IPS-18c (cell line): ENCODE data around the gene PRELP.

Experiments used
- H3K4me3 ChIP-seq: 2 replicates; pipeline ENCODE4 v1.7.0; 2013; ENCODE audit warnings: low read depth, mild to moderate bottlenecking, low read length, moderate library complexity; ENCODE audit not compliant: insufficient read depth
- H3K9me3 ChIP-seq: one replicate; pipeline ENCODE4 v1.6.1; 2013; ENCODE audit warnings: mild to moderate bottlenecking, low read length, moderate library complexity; ENCODE audit not compliant: control insufficient read depth, insufficient read depth

Gene PRELP

DNA sequence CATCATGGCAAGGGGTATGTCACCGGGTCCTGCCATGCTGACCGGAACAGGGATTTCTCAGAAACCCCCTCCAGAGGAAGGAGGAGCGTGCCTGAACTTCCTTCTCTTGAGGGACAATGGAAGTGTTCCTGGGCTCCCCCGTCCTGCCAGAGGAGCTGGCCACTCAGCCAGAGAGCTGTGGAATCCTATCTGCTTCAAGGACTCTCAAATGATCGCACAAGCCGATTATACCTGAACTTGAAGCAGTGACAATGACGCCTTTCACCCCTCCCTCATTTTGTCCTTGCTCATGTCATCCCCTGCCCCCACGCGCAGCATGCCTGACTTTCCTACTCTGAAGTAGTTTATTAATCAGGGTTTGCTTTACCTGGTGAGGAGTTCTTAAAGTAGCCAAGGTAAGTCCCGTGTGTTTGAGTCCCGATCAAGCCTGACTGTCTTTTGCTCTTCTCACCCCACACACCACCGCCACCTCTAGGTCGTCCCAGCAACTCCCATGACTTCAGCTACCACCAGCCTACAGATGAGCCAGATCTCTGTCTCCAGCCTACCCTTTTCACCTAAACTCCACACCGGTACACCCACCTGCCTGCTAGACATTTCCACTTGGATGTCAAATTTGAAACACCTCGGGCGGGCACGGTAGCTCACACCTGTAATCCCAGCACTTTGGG is 25.0 kb upstream of the PRELP start:
- Histone ChIP-seq H3K9me3 (peaks cover 2% of the 10 kb centered on the region), H3K4me3 (no peak overlapping the region)

DNA sequence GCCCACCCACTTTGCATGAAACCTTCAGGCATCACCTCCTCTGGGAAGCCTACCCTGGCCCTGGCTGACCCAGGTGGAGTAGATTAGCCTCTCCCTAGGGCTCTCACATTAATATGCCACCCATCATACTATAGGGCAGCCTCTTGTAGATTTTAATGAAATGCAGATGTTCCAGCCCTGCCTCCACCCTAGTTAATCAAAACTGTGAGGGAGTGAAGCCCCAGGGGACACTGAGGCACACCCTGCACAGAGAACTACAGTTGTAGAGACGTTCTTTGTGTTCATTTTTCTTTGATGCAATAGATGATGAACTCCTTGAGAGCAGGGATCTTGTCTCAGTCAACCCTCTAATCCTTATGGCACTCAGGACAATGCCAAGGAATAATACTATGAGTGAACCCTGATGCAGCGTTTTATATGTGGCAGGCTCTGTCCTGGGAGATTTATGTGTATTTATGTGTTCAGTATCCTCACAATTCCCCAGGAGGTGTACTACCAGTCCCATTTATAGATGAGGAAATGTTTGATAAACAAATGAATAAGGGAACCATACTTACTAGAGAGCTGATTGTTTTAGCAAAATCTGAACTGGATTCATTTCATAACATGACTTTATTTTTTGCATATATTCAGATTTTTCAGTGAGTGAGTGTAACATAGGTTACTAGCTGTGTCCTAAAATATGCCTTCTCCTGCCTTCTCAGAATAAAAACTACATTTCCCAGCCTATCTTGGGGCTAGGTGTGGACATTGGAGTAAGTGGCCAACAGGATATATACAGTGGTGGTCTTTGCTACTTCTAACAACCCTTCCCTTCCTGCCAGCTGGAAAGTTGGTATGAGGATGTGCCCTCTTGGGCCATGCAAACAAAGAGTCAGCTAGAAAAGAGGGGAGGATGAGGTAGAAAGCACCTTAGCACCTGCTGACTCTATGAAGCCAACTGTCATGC is 23.5 kb upstream of the PRELP start:
- Histone ChIP-seq H3K9me3 (peaks cover 2% of the 10 kb centered on the region), H3K4me3 (no peak overlapping the region)

DNA sequence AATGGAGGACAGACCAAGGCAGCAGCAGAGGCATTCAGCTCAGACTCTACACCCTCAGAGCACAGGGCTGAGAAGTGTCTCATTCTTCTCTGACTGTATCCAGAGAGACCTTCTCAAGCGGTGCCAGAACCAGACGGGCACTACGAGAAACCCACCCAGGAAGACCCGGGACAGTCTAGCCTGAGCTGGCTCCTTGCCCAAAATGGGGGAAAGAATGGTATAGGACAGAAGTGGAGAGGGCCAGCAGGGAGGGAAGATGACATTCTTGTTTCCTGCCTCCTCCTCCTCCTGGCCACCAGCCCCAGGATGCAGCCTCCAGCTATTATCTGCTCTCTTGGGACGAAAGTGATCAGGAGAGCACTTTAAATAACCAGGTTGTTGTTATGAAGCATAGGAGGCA is 22.6 kb upstream of the PRELP start:
- no peak overlapping the region for H3K4me3 ChIP-seq
- H3K9me3 ChIP-seq: peaks cover 2% of the 10 kb centered on the region

DNA sequence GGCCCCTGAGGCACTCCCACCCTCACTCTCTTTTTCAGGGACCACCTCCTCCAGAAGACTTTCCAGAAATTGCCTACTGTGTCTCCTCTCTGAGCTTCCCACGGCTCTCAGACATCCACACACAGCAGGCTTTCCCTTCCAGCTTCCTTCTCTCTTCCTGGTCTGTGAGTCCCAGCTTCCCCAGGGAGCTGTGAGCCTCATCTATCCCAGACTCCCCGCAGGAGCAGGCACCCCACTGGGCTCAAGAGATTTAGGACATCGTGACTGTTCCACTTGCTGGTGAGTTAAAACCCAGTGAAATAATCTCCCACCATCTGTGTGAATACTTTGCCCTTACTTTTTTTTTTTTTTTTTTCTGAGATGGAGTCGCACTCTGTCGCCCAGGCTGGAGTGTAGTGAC is 22.0 kb upstream of the PRELP start:
- H3K4me3 ChIP-seq: no peak overlapping the region

DNA sequence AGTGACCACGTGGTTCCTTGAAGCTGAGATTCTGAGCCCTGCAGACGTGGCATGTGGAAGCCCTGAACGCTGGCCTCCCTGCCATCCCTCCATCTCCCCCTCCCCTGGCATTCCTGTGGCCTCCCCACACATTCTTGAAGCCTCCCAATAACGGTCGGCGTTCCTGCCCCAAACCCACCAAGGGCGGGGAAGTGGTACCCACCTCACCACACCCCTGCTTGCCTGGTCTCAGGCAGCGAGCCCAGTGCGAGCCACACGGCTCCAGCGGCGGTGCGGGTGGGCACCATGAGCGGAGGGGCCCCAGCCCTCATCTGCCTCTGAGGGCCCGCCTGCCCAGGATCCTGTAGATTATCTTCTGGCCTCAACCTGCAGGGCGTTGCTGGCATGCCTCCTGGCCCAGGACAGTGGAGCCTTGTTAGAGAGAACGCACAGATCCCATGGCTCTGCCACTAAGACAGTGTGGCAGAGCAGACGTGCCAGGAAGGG is 20.6 kb upstream of the PRELP start:
- Histone ChIP-seq H3K4me3 (no peak overlapping the region), H3K9me3 (peaks cover 2% of the 10 kb centered on the region)

More for the DNA sequence above, 22.0 kb upstream of the PRELP start:
- H3K9me3 ChIP-seq: peaks cover 2% of the 10 kb centered on the region

DNA sequence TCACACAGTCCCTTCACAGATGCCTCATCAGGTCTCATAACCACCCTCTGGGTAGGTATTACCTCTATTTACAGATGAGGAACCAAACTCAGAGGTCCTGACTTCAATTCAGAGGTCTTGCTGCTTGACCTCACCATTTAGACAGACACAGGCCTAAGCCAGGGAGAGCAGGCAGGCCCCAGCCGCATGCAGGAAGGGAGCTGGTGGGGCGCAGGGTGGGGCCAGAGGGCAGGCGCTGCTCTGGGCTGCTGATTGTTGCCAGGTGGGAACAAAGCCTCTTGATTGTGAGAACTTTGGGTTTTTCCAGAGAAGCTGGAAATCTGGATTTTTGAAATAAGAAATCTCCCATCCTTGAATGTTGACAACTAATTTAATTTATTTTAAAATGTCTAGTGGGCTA is 19.9 kb upstream of the PRELP start:
- Histone ChIP-seq H3K4me3 (no peak overlapping the region), H3K9me3 (peaks cover 2% of the 10 kb centered on the region)

DNA sequence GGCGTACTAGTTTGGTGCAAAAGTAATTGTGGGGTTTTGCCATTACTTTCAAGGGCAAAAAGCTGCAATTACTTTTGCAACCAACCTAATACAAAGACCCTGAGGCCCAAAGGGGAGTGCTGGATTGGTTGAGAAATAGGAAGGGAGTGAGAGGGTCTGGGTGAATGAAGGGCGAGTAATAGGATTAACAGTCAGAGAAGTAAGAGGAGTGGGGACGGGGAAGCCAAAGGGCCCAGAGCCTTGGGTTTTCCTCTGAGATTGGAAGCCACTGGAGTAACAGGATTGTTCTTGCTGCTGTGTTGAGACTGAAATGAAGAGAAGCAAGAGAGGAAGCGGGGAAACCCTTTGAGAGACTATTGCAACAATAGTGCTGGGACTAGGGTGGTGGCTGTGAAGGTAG is 19.0 kb upstream of the PRELP start:
- H3K4me3 ChIP-seq: no peak overlapping the region
- peaks cover 2% of the 10 kb centered on the region for H3K9me3 ChIP-seq

DNA sequence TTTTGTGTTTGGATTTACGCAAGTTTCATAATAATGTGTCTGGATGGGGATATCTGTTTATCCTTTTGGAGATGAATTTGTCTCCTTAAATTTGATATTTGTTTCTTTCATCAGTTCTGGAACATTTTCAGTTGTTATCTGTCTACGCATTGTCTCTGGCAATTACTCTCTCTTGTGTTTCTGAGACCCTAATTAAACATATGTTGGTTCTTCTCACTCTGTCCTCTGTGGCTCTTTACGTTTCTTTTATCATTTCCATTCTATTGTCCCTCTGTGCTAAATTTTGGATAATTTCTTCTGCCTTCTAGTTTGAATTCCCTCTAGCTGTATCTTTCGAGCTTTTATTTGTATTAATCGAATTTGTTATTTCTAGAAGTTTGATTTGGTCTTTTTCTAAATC is 17.5 kb upstream of the PRELP start:
- H3K4me3 ChIP-seq: no peak overlapping the region

DNA sequence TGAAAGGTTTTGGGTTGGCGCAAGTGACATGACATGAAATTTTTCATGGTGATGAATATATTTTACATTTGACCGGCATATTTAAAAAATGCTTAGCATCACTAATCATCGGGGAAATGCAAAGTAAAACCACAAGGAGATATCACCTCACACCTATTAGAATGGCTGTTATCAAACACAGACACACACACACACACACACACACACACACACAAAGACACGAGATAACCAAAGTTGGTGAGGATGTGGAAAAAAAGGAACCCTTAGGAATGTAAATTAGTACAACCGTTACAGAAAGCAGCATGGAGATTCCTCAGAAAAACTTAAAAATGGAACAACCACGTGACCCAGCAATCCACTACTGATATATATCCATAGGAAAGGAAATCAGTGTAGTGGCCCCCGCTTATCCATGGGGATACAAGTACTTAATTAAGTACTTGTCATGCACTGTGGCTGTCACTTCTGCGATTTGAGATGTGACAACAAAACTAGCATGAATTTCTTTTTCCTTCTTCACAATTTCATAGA is 15.9 kb upstream of the PRELP start:
- no peak overlapping the region for H3K4me3 ChIP-seq

More for the DNA sequence above, 17.5 kb upstream of the PRELP start:
- peaks cover 2% of the 10 kb centered on the region for H3K9me3 ChIP-seq

DNA sequence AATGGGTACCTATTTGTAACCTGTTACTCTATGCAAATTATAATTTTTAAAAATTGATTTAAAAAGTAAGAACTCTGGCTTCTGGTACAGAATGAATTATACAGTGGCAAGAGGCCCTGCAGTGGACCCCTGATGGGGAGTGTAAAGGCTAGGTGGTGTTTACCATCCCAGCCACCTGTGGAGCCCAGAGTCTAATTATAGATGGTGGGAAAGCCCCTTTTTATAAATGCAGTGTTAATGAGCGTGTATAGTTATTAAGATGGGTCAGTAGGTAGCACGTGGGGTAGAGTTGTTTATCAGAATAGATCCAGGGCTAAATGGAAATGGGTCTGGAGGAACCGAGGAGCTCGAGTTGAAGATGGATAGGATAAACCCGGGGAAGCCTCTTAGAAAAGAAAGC is 13.9 kb upstream of the PRELP start:
- H3K9me3 ChIP-seq: no peaks in the 10 kb centered on the region
- no peak overlapping the region for H3K4me3 ChIP-seq

More for the DNA sequence above, 15.9 kb upstream of the PRELP start:
- peaks cover 2% of the 10 kb centered on the region for H3K9me3 ChIP-seq

DNA sequence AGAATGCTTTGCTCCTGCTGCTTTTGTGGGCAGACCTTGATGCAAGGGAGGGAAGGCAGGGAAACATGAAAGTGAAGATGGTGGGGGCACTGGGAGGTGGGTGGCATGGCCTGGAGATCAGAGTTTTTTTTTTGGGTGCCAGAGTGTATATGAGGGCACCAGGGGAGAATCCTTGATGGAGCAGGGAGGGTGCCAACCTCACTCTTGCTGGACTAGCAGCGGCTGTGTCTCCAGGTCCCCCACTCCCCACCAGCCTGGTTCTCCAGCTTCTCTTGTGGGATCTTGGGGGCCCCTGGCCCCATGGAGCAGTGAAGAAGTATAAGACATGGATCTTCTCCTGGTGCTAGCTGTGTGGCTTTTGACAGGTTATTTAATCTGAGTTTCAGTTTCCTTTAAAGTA is 13.5 kb upstream of the PRELP start:
- Histone ChIP-seq H3K4me3 (no peak overlapping the region), H3K9me3 (no peaks in the 10 kb centered on the region)

DNA sequence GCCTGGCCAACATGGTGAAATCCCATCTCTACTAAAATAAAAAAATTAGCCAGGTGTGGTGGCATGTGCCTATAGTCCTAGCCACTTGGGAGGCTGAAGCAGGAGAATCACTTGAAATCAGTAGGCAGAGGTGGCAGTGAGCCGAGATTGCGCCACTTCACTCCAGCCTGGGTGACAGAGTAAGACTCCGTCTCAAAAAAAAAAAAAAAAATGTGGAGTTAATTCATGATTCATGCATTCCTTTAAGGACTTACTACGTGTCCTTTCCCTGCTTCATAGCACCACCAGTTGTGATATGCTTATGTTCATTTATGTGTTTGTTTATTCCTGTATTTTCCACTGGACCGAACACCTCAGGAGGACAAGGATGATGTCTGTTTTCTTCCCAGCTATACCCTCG is 12.7 kb upstream of the PRELP start:
- H3K9me3 ChIP-seq: no peaks in the 10 kb centered on the region
- no peak overlapping the region for H3K4me3 ChIP-seq

DNA sequence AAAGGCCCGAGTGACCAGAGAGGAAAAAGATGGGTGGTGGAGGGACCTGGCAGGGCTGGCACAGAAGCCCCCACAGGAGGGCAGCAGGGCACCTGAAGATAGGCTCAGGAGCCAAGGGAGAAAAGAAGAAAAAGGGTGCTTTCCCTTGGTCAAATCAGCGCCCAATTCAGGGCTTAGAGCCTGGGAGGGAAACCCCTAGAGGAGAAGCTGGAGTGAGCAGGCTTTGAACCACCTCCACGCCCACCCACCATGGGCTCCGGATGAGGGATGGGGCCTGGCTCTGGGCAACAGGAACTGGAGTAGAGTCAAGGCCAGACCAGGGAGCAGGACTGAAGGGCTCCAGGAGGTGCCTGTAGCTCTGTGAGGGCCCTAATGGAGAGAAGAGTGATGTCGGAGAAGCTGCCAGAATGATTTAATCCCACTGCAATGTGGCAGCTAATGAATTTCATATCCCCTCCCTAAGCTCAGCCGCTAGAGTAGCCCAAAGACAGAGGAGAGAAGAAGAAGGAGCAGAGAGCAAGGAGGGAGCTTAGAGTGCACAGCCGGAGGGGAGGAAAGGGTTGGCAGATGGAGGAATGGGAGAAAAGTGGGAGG is 12.0 kb upstream of the PRELP start:
- no peaks in the 10 kb centered on the region for H3K9me3 ChIP-seq
- H3K4me3 ChIP-seq: no peak overlapping the region

DNA sequence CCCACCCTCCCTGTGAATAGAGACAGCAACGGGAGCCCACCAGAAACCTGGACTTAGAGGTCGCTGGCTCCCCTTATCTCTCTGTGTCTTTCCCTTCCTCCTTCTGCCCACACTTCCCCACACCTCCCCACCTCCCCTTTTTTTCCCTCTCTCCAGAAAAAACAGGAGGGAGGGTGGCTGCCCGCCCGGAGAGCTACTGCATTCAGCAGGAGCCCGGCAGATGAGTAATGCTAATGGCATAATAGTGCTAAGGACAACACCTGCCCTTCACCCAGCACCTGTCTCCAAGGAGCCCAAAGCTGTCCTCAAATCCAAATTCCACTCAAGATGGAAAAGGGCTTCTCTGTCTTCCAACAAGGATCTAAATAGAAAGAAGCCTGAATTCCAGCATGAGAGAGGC is 11.4 kb upstream of the PRELP start:
- no peaks in the 10 kb centered on the region for H3K9me3 ChIP-seq
- H3K4me3 ChIP-seq: no peak overlapping the region

DNA sequence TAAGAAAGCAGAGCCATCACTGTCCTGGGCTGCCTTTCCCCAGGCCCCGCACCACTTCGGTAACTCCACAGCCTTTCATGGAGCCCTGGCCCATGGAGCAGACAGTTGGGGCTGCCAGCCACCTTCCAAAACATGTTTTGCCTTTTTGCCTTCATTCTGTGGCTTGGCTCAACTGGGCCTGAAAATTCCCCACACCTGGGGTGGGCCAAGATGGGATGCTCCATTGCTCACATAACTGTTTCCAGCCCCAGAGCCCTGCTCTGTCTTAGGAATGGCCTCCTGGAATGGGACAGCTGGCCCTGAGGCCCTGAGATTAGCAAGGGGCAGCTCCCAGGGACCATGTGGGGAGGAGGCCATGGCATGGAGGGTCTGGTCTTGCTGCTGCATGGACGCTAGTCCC is 10.9 kb upstream of the PRELP start:
- H3K9me3 ChIP-seq: no peaks in the 10 kb centered on the region
- H3K4me3 ChIP-seq: no peak overlapping the region

DNA sequence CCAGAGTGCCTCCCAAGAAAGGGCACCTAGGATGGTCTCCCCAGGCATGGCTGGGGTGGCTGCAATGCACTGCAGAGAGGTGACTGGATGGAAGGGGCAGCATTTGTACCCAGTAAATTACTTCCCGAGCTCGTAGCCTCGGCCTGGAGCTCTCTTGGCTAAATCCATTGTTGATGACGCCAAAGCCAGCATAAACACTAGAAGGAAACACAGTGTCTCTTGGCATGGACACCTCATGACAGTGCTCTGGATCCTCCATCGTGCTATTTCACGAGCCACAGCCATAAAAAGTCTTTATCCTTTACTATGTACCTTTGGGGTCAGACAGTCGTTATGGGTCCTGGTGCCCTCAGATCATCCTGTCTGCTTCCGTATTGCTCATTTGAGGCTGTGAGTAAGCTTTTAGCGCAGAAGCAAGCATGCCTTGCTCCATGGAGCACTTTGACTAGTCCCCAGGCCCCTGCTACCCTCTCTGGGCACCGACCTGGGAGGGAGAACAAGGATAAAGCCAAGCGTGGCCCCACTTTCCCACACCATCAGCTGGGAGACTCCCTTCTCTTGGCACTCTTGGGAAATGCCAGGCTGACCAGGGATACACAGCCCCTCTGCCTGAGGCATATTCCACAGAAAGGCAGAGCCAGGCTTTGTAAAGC is 10.3 kb upstream of the PRELP start:
- no peak overlapping the region for H3K4me3 ChIP-seq
- H3K9me3 ChIP-seq: no peaks in the 10 kb centered on the region

DNA sequence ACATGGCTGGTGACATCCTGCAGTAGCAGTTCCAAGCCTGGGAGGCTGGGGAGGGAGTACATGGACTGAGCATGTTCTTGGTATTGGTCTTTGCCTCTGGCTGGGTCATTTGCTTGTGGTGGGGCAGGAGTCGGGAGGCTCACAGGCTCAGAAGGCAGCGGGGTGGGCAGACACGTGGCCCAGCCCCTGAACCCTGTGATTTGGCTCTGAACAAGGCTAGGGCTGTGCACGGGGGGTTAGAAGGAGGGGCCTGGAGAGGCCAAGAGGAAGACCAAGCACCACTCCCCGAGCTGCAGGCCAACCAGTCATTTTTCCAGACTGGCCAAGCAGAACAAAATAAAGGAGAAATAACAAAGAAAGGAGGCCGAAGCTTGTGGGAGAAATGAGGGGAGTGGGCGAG is 9.7 kb upstream of the PRELP start:
- Histone ChIP-seq H3K9me3 (no peaks in the 10 kb centered on the region), H3K4me3 (no peak overlapping the region)
